ENCODE data around the gene MMP11. TPM values are rescaled to one million over a fixed set of nuclear protein-coding genes. Genes with fewer than 3 reads are reported as not detected.
A peak's percentile ranks its signal among the peaks of the same experiment; 100 is the strongest.

MMP11 gene
- polyA plus RNA-seq, 1 of the 3 experiments (the other 2 are of a cell fraction) = 64.4 TPM

- Histone ChIP-seq H3K27me3 (ENCODE audit: insufficient read depth) (no peaks in the 10 kb centered on the region), H3K9me3 (no peaks in the 10 kb centered on the region), H3F3A (replicated peaks; ENCODE audit: insufficient read depth) (no peaks in the 10 kb centered on the region), H3K36me3 (replicated peaks in 1 of 2; ENCODE audit: control insufficient read depth in 1 of 2, insufficient read depth in 2 of 2, low read length in 1 of 2) (peaks cover 0 to 2% of the 10 kb centered on the region in 2 experiments), H3K4me2 (peak overlapping the region; percentile 84), H3K4me3 (ENCODE audit: low read depth in 2 of 2, low read length in 1 of 2) (peak overlapping the region; percentile 78 to 81), H3K9me2 (no peaks in the 10 kb centered on the region), H2AFZ (ENCODE audit: low read depth) (no peak overlapping the region; the same call in 1 of the 2 replicates), H3K9ac (no peak overlapping the region), H3K27ac (ENCODE audit: low read depth in 2 of 2, low read length in 1 of 2) (no peak overlapping the region), H3K4me1 (ENCODE audit: control insufficient read depth in 1 of 2, insufficient read depth in 2 of 2, low read depth in 1 of 2, low read length in 1 of 2) (peaks cover 0 to 10% of the 10 kb centered on the region in 2 experiments; a peak in 2 of 4 replicates), H4K20me1 (ENCODE audit: insufficient read depth) (no peaks in the 10 kb centered on the region), H3K79me2 (ENCODE audit: insufficient read depth) (peaks cover 34% of the 10 kb centered on the region)
- ChIA-PET CTCF (interaction anchor here (1.2 to 1.6 kb wide), 2 partner anchors 8 to 145 kb away, joined by 3 to 4 read pairs; partner anchors contain the start of gene MIF), POLR2A (interaction anchor here (0.6 to 2.3 kb wide), 2 partner anchors 12 to 16 kb away, joined by 3 to 9 read pairs; no protein-coding TSS in a partner anchor)
- 94% methylated on average over 12 of the region's 12 CpGs for WGBS (ENCODE audit: low lambda C conversion rate)
- TF ChIP-seq RXRA (IDR thresholded peaks at IDR 0.05; ENCODE audit: borderline replicate concordance, low read depth) (no peak), TEAD4 (IDR thresholded peaks at IDR 0.05; ENCODE audit: borderline replicate concordance, insufficient read depth) (no peak), EP300 (IDR thresholded peaks at IDR 0.05; ENCODE audit: borderline replicate concordance in 1 of 2, low read depth in 1 of 2, low read length in 1 of 2) (no peak), FOXM1 (IDR thresholded peaks at IDR 0.05; ENCODE audit: low read depth) (no peak), USF1 (IDR thresholded peaks at IDR 0.05; ENCODE audit: borderline replicate concordance, low read depth) (no peak), ZBTB33 (IDR thresholded peaks at IDR 0.05; ENCODE audit: borderline replicate concordance, low read depth) (no peak), GABPA (IDR thresholded peaks at IDR 0.05; ENCODE audit: low read depth) (no peak), RCOR1 (IDR thresholded peaks at IDR 0.05; ENCODE audit: low read length) (no peak), FOSL2 (IDR thresholded peaks at IDR 0.05; ENCODE audit: borderline replicate concordance, low read depth) (no peak)
- no peak for DNase-seq
Measured at GRCh38 chr22:23749841-23750301, 22.8 kb upstream of the MMP11 start.

DNA sequence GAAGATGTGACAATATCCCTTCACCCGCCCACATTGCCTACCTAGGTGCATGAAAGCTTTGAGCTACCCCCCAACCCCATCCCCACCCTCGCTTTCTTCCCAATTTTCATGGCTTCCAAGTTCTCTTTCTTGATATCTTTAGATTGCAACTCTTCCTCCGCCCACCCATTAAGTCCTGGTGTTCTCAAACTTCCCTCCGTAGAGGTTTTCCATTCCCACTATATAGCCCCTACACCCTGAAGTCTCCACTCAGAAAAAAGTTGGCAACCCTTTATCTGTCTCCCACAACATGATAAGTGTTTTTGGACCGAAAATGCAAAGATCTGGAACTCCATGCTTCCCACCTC lies 22.3 kb upstream of the MMP11 start:
- Histone ChIP-seq H3K79me2 (ENCODE audit: insufficient read depth) (peaks cover 34% of the 10 kb centered on the region), H3K36me3 (replicated peaks in 1 of 2; ENCODE audit: control insufficient read depth in 1 of 2, insufficient read depth in 2 of 2, low read length in 1 of 2) (no peaks in the 10 kb centered on the region), H3K27ac (ENCODE audit: low read depth in 2 of 2, low read length in 1 of 2) (peak overlapping the region; percentile 5 to 40; a peak in 1 of 4 replicates), H4K20me1 (ENCODE audit: insufficient read depth) (no peaks in the 10 kb centered on the region), H2AFZ (ENCODE audit: low read depth) (peak overlapping the region; percentile 93), H3K9me2 (no peaks in the 10 kb centered on the region), H3K9me3 (no peaks in the 10 kb centered on the region), H3K4me2 (peak overlapping the region; percentile 84), H3K9ac (peak overlapping the region; percentile 83), H3F3A (replicated peaks; ENCODE audit: insufficient read depth) (no peaks in the 10 kb centered on the region), H3K4me1 (ENCODE audit: control insufficient read depth in 1 of 2, insufficient read depth in 2 of 2, low read depth in 1 of 2, low read length in 1 of 2) (peaks cover 0 to 10% of the 10 kb centered on the region in 2 experiments; a peak in 2 of 4 replicates), H3K4me3 (ENCODE audit: low read depth in 2 of 2, low read length in 1 of 2) (peak overlapping the region; percentile 78 to 81), H3K27me3 (ENCODE audit: insufficient read depth) (no peaks in the 10 kb centered on the region)
- ChIA-PET CTCF (interaction anchor here (1.2 to 1.6 kb wide), 2 partner anchors 9 to 144 kb away, joined by 3 to 4 read pairs; partner anchors contain the start of gene MIF), POLR2A (interaction anchor here (1.0 to 2.3 kb wide), 2 partner anchors 9 to 13 kb away, joined by 4 to 9 read pairs; no protein-coding TSS in a partner anchor)
- no peak for DNase-seq
- 28% methylated on average over 5 of the region's 5 CpGs for WGBS (ENCODE audit: low lambda C conversion rate)
- TF ChIP-seq FOSL2 (IDR thresholded peaks at IDR 0.05; ENCODE audit: borderline replicate concordance, low read depth) (no peak), TAF1 (IDR thresholded peaks at IDR 0.05; ENCODE audit: borderline replicate concordance, low read depth, low read length) (no peak), MAX (IDR thresholded peaks at IDR 0.05; ENCODE audit: low read depth) (no peak), CHD2 (IDR thresholded peaks at IDR 0.05; ENCODE audit: low read length, partially characterized antibody) (no peak), RAD21 (IDR thresholded peaks at IDR 0.05; ENCODE audit: low read length) (no peak), RCOR1 (IDR thresholded peaks at IDR 0.05; ENCODE audit: low read length) (no peak), EZH2phosphoT487 (IDR thresholded peaks at IDR 0.05; ENCODE audit: borderline replicate concordance, low read depth) (no peak), IRF3 (IDR thresholded peaks at IDR 0.05; ENCODE audit: low read depth, low read length) (no peak), CTCF (IDR thresholded peaks at IDR 0.05) (no peak), GATA2 (CRISPR knock-in tag; IDR thresholded peaks at IDR 0.05) (no peak), YY1 (IDR thresholded peaks at IDR 0.05; ENCODE audit: low read depth) (no peak), FOXJ3 (CRISPR knock-in tag; IDR thresholded peaks at IDR 0.05) (no peak), USF1 (IDR thresholded peaks at IDR 0.05; ENCODE audit: borderline replicate concordance, low read depth) (no peak), NFIC (IDR thresholded peaks at IDR 0.05; ENCODE audit: borderline replicate concordance) (no peak), FOXM1 (IDR thresholded peaks at IDR 0.05; ENCODE audit: low read depth) (no peak)

Measured in SK-N-SH (cell line).